A549 (cell line): Measurements from ENCODE around the gene PAM16.

ENCODE experiments used
- CHD2 ChIP-seq: fragments of 150-350 bp; IDR thresholded peaks from 2 replicates; pipeline ENCODE4 v1.6.1; 2014; ENCODE audit warnings: low read length; ENCODE audit not compliant: partially characterized antibody
- ESRRA ChIP-seq: fragments of 150-350 bp; IDR thresholded peaks from 2 replicates; pipeline ENCODE4 v1.6.1; 2014; ENCODE audit warnings: mild to moderate bottlenecking, low read length, borderline replicate concordance
- HDAC2 ChIP-seq: fragments of 200-600 bp; sonication (generic); IDR thresholded peaks from 2 replicates; pipeline ENCODE4 v1.6.1; 2016
- HOXA7 ChIP-seq: fragments of 250-450 bp; sonication (Bioruptor Pico); IDR thresholded peaks from 2 replicates; pipeline ENCODE4 v1.5.0; 2020; ENCODE audit warnings: mild to moderate bottlenecking, moderate library complexity
- JUNB ChIP-seq: fragments of >200 bp; sonication (Bioruptor Twin); formaldehyde crosslinking; IDR thresholded peaks from 2 replicates; pipeline ENCODE4 v1.6.1; 2016
- TF ChIP-seq, protein P1 (sequence below): fragments of >200 bp; sonication (Bioruptor Twin); formaldehyde crosslinking; IDR thresholded peaks from 3 replicates; pipeline ENCODE4 v1.5.1; 2016
- TF ChIP-seq, protein P2 (sequence below): fragments of 200-600 bp; sonication (generic); IDR thresholded peaks from 2 replicates; pipeline ENCODE4 v1.6.1; 2016; ENCODE audit warnings: antibody characterized with exemption, mild to moderate bottlenecking, moderate library complexity

- TF ChIP-seq ESRRA, result no peak
- TF ChIP-seq CHD2, result no peak
- TF ChIP-seq, protein P1, sequence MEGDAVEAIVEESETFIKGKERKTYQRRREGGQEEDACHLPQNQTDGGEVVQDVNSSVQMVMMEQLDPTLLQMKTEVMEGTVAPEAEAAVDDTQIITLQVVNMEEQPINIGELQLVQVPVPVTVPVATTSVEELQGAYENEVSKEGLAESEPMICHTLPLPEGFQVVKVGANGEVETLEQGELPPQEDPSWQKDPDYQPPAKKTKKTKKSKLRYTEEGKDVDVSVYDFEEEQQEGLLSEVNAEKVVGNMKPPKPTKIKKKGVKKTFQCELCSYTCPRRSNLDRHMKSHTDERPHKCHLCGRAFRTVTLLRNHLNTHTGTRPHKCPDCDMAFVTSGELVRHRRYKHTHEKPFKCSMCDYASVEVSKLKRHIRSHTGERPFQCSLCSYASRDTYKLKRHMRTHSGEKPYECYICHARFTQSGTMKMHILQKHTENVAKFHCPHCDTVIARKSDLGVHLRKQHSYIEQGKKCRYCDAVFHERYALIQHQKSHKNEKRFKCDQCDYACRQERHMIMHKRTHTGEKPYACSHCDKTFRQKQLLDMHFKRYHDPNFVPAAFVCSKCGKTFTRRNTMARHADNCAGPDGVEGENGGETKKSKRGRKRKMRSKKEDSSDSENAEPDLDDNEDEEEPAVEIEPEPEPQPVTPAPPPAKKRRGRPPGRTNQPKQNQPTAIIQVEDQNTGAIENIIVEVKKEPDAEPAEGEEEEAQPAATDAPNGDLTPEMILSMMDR, result no peak
- TF ChIP-seq HDAC2, result no peak
- TF ChIP-seq, protein P2, sequence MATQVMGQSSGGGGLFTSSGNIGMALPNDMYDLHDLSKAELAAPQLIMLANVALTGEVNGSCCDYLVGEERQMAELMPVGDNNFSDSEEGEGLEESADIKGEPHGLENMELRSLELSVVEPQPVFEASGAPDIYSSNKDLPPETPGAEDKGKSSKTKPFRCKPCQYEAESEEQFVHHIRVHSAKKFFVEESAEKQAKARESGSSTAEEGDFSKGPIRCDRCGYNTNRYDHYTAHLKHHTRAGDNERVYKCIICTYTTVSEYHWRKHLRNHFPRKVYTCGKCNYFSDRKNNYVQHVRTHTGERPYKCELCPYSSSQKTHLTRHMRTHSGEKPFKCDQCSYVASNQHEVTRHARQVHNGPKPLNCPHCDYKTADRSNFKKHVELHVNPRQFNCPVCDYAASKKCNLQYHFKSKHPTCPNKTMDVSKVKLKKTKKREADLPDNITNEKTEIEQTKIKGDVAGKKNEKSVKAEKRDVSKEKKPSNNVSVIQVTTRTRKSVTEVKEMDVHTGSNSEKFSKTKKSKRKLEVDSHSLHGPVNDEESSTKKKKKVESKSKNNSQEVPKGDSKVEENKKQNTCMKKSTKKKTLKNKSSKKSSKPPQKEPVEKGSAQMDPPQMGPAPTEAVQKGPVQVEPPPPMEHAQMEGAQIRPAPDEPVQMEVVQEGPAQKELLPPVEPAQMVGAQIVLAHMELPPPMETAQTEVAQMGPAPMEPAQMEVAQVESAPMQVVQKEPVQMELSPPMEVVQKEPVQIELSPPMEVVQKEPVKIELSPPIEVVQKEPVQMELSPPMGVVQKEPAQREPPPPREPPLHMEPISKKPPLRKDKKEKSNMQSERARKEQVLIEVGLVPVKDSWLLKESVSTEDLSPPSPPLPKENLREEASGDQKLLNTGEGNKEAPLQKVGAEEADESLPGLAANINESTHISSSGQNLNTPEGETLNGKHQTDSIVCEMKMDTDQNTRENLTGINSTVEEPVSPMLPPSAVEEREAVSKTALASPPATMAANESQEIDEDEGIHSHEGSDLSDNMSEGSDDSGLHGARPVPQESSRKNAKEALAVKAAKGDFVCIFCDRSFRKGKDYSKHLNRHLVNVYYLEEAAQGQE, result no peak
- no peak for TF ChIP-seq JUNB
- no peak for TF ChIP-seq HOXA7 (CRISPR knock-in tag)
These were observed 40.7 kb upstream of the PAM16 start for GRCh38 chr16:4391631-4392381.
